ENCODE data around the gene CFAP46.
"Not testable (repeated sequence)": the region's sequence is repeated elsewhere in the genome, so short reads cannot be mapped to it uniquely, and the experiment has no call there.

CFAP46 gene

DNA sequence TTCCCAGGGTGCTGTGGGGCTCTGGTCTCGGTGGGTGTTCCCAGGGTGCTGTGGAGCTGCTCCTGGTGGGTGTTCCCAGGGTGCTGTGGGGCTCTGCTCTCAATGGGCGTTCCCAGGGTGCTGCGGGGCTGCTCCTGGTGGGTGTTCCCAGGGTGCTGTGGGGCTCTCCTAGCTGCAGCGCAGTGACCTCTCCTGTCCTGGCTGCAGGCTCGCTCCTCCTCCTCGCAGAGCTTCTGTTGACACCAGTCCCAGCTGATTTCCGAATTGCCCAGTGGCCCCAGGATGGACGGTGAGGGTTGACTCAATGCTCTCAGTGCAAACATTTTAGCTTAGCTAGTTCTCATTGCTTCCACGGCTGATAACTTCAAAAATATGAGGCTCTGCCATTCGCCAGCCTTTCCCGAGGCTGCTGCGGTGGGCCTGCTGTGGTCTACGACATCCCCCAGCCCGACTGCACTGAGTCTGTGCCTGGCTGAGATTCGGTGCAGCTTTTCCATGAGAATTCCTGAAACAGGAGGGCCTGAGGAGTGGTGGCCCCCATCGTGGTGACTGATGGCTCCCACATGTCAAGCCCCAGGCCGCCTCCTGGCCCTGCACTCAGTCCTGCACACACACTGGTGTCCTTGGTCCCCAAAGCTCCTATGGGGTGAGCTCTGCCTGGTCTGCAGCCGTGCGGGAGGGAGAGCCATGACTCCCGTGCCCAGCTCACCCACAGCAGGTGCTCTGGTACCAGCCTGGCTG is 98.1 kb downstream of the CFAP46 start:
- no peak overlapping the region for H3K27ac ChIP-seq (ENCODE audit: low read depth, low read length)
- H3K4me1 ChIP-seq (ENCODE audit: insufficient read depth, low read length): no peaks in the 10 kb centered on the region
- H3K4me3 ChIP-seq (ENCODE audit: low read depth in 1 of 2, low read length in 2 of 2): no peak overlapping the region
- no peaks in the 10 kb centered on the region for H3K36me3 ChIP-seq (ENCODE audit: insufficient read depth, low read length)
- H3K9me3 ChIP-seq (ENCODE audit: low read length): peaks cover 11% of the 10 kb centered on the region
- H3K27me3 ChIP-seq (ENCODE audit: control insufficient read depth in 1 of 2, insufficient read depth in 2 of 2, low read length in 2 of 2): peaks cover 0 to 18% of the 10 kb centered on the region in 2 donors
- no peak overlapping the region for H3K9ac ChIP-seq (ENCODE audit: low read length)

DNA sequence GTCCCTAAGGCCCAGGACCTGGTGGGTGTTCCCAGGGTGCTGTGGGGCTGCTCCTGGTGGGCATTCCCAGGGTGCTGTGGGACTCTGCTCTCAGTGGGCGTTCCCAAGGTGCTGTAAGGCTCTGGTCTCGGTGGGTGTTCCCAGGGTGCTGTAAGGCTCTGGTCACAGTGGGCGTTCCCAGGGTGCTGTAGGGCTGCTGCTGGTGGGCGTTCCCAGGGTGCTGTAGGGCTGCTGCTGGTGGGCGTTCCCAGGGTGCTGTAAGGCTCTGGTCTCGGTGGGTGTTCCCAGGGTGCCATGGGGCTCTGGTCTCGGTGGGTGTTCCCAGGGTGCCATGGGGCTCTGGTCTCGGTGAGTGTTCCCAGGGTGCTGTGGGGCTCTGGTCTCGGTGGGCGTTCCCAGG is 99.1 kb downstream of the CFAP46 start:
- H3K4me1 ChIP-seq (ENCODE audit: insufficient read depth, low read length); H3K9ac ChIP-seq (ENCODE audit: low read length): not testable (repeated sequence)
- peaks cover 0 to 15% of the 10 kb centered on the region in 2 donors for H3K27me3 ChIP-seq (ENCODE audit: control insufficient read depth in 1 of 2, insufficient read depth in 2 of 2, low read length in 2 of 2)

DNA sequence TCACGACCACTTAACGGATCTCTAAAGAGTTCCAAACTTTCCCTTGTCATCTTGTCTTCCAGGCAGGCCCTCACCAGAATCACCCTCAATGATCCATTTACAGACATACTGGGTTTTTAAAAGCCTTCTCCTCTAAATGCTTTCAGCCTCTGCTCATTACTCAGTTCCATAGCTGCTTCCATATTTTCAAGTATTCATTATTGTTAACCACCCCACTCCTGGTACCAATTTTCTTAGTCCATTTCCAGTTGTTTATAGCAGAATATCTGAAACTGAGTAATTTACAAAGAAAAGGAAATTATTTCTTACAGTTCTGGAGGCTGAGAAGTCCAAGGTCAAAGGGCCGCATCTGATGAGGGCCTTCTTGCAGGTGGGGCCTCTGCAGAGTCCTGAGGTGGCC is 100.0 kb downstream of the CFAP46 start:
- H3K27me3 ChIP-seq (ENCODE audit: control insufficient read depth in 1 of 2, insufficient read depth in 2 of 2, low read length in 2 of 2): peaks cover 0 to 13% of the 10 kb centered on the region in 2 donors

More for the DNA sequence above, 99.1 kb downstream of the CFAP46 start:
- peaks cover 11% of the 10 kb centered on the region for H3K9me3 ChIP-seq (ENCODE audit: low read length)
- H3K36me3 ChIP-seq (ENCODE audit: insufficient read depth, low read length); H3K27ac ChIP-seq (ENCODE audit: low read depth, low read length); H3K4me3 ChIP-seq (ENCODE audit: low read depth in 1 of 2, low read length in 2 of 2): not testable (repeated sequence)

DNA sequence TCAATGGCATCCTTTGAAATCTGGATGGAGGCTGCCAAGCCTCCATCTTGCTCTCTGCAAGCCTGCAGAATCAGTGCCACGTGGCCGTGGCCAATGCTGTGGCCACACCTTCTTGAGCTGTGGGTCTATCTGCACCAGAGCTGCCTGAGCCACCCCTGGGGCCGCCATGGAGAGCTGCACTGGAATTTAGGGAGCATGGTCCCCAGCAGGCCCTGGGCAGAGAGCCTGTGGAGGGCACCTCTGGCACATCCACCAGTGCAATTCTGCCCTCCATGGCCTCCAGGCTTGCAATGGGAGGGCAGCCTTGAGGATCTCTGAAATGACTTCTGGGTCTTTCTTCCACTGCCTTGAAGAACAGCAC is 100.8 kb downstream of the CFAP46 start:
- Histone ChIP-seq H3K9me3 (ENCODE audit: low read length) (peaks cover 11% of the 10 kb centered on the region), H3K4me1 (ENCODE audit: insufficient read depth, low read length) (peaks cover 3% of the 10 kb centered on the region), H3K27me3 (ENCODE audit: control insufficient read depth in 1 of 2, insufficient read depth in 2 of 2, low read length in 2 of 2) (peaks cover 0 to 12% of the 10 kb centered on the region in 2 donors), H3K9ac (ENCODE audit: low read length) (no peak overlapping the region), H3K27ac (ENCODE audit: low read depth, low read length) (no peak overlapping the region), H3K4me3 (ENCODE audit: low read depth in 1 of 2, low read length in 2 of 2) (no peak overlapping the region), H3K36me3 (ENCODE audit: insufficient read depth, low read length) (no peaks in the 10 kb centered on the region)

More for the DNA sequence above, 100.0 kb downstream of the CFAP46 start:
- H3K9ac ChIP-seq (ENCODE audit: low read length): no peak overlapping the region
- H3K9me3 ChIP-seq (ENCODE audit: low read length): peaks cover 11% of the 10 kb centered on the region
- no peaks in the 10 kb centered on the region for H3K4me1 ChIP-seq (ENCODE audit: insufficient read depth, low read length)
- no peaks in the 10 kb centered on the region for H3K36me3 ChIP-seq (ENCODE audit: insufficient read depth, low read length)
- H3K4me3 ChIP-seq (ENCODE audit: low read depth in 1 of 2, low read length in 2 of 2): no peak overlapping the region
- no peak overlapping the region for H3K27ac ChIP-seq (ENCODE audit: low read depth, low read length)

DNA sequence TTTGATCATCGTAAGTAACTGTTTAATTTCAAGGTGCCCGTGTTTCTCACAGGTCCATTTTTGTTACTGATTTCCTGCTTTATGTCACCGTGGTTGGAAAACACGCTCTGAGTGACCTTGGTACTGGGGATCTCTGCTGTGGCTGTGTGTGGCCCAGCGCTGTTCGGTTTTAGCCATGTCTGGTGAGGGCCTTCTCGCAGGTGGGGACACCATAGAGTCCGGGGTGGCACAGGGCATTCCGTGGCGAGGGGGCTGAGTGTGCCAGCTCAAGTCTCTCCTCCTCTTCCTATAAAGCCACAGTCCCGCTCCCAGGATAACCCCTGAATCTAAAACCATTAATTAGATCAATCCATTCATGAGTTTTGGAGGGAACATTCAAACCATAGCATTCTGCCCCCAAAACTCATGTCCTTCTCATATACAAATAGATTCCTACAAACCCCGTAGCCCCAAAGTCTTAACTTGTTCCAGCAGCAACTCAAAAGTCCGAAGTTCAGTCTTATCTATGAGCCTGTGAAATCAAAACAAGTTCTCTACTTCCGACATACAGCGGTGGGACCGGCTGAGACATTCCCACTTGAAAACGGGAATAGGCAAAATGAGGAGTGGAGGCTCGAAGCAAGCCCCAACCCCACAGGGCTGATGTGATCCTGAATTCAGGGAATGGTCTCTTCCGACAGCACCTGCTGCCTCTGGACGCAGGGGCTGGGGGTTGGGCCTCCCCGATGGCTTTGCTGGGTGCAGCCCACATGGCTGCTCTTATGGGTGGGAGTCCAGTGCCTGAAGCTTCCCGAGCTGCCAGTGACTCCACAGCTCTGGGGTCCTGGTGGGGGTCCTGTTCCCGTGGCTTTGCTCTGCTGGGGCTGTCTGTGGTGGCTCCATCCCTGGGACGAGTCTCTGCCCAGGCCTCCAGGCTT is 101.4 kb downstream of the CFAP46 start:
- H3K27ac ChIP-seq (ENCODE audit: low read depth, low read length): no peak overlapping the region
- peaks cover 0 to 19% of the 10 kb centered on the region in 2 donors for H3K27me3 ChIP-seq (ENCODE audit: control insufficient read depth in 1 of 2, insufficient read depth in 2 of 2, low read length in 2 of 2)
- H3K4me3 ChIP-seq (ENCODE audit: low read depth in 1 of 2, low read length in 2 of 2): no peak overlapping the region

DNA sequence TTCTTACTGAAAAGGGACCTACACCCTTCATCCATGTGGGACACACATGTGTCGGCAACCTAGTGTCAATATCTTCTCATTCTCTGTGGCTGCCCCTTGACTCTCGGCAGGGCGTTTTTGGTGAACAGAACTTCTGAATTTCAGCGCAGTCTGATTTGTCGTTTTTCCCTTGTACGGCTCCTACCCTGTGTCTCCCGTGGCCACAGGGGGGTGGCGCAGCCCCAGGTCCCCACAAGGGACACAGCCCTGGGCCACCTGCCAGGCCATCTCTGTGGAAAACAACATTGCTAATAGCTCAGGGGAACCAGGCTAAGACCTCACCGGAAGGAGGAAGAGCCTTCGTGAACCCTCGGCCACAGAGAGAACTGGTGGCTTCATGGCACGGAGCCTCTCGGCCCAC is 103.3 kb downstream of the CFAP46 start:
- H3K9ac ChIP-seq (ENCODE audit: low read length): no peak overlapping the region

More for the DNA sequence above, 101.4 kb downstream of the CFAP46 start:
- Histone ChIP-seq H3K9ac (ENCODE audit: low read length) (no peak overlapping the region), H3K4me1 (ENCODE audit: insufficient read depth, low read length) (peaks cover 3% of the 10 kb centered on the region), H3K9me3 (ENCODE audit: low read length) (peaks cover 11% of the 10 kb centered on the region), H3K36me3 (ENCODE audit: insufficient read depth, low read length) (no peaks in the 10 kb centered on the region)

DNA sequence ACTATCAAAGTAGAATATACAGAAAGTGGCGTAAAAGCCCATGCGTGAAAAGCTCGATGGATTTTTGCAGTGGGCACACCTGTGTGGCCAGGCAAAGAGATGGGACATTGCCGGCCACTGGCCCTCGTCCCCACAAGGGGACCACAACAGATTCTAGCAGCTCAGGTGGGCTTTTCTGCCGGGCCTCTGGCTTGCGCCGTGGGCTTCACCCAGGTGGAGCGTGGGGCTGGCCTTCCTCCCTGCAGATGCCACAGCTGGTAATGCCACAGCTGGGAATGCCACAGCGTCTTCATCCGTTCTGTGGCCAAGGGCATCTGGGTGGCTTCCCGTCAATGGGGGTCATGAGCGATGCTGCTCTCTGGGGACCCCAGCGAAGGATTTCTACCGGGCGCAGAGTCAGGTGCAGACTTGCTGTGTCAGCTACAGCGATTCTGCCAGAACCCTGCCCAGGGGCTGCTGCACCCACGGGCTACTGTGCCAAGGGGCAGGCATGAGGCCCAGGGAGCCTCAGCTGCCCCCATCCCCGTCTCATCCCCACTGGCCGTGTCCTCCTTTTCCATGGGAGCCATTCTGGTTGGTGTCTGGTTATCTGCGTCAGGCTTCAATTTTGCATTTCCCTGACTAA is 103.9 kb downstream of the CFAP46 start:
- Histone ChIP-seq H3K4me1 (ENCODE audit: insufficient read depth, low read length) (peaks cover 3% of the 10 kb centered on the region), H3K9me3 (ENCODE audit: low read length) (peaks cover 11% of the 10 kb centered on the region), H3K9ac (ENCODE audit: low read length) (no peak overlapping the region), H3K27ac (ENCODE audit: low read depth, low read length) (no peak overlapping the region), H3K36me3 (ENCODE audit: insufficient read depth, low read length) (no peaks in the 10 kb centered on the region), H3K27me3 (ENCODE audit: control insufficient read depth in 1 of 2, insufficient read depth in 2 of 2, low read length in 2 of 2) (peaks cover 0 to 35% of the 10 kb centered on the region in 2 donors), H3K4me3 (ENCODE audit: low read depth in 1 of 2, low read length in 2 of 2) (no peak overlapping the region)

More for the DNA sequence above, 103.3 kb downstream of the CFAP46 start:
- Histone ChIP-seq H3K4me1 (ENCODE audit: insufficient read depth, low read length) (peaks cover 3% of the 10 kb centered on the region), H3K9me3 (ENCODE audit: low read length) (peaks cover 11% of the 10 kb centered on the region), H3K4me3 (ENCODE audit: low read depth in 1 of 2, low read length in 2 of 2) (no peak overlapping the region), H3K27me3 (ENCODE audit: control insufficient read depth in 1 of 2, insufficient read depth in 2 of 2, low read length in 2 of 2) (peaks cover 0 to 29% of the 10 kb centered on the region in 2 donors), H3K27ac (ENCODE audit: low read depth, low read length) (no peak overlapping the region), H3K36me3 (ENCODE audit: insufficient read depth, low read length) (no peaks in the 10 kb centered on the region)

DNA sequence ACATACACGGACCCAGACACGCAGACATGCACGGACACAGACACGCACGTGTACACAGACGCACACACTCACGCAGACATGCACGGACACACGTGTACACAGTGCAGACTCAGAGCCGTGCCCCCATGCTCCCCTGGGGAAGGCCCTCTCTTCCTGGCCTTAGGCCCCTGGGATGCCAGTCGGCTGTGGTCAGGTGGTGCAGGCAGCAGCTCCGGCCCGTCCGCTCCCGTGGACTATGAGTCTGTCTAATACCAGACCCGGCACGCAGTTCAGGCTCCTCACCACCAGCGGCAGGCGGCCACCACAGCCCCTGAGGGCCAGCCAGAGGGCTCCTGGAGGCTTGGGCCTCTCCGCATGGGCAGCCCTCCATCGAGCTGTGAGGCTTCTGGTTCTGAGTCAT is 104.5 kb downstream of the CFAP46 start:
- H3K27ac ChIP-seq (ENCODE audit: low read depth, low read length): no peak overlapping the region
- peaks cover 3% of the 10 kb centered on the region for H3K4me1 ChIP-seq (ENCODE audit: insufficient read depth, low read length)
- H3K9ac ChIP-seq (ENCODE audit: low read length): no peak overlapping the region
- H3K4me3 ChIP-seq (ENCODE audit: low read depth in 1 of 2, low read length in 2 of 2): no peak overlapping the region
- peaks cover 0 to 35% of the 10 kb centered on the region in 2 donors for H3K27me3 ChIP-seq (ENCODE audit: control insufficient read depth in 1 of 2, insufficient read depth in 2 of 2, low read length in 2 of 2)
- H3K36me3 ChIP-seq (ENCODE audit: insufficient read depth, low read length): no peaks in the 10 kb centered on the region
- H3K9me3 ChIP-seq (ENCODE audit: low read length): peaks cover 11% of the 10 kb centered on the region

DNA sequence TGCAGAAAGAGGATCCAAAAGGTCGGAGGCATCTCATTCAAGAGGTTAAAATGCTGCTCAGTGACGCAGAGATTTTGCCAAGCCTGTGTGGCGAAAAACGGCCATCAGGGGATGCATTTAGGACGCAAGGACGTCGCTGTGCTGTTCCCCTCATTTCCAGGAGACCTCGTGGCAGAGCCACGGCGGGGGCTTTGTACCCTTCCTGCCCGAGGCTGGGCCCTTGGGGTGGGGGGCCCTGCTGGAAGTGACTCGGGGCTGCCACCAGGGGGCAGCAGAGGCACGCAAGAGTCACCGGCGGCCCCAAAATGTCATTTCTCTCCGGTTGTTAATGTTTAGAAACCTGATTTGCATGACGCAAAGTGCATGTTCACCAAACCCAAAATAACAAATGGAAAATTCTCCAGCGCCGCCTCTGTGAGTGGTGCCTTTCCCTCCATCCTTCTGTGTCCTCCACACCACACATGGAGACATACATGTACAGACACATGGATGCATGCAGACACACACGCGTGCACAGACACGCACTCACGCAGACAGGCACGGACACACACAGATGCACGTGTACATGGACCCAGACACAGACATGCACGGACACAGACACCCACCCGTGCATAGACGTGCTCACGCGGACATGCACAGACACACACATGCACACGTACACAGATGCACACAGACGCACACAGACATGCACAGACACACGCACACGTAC is 105.4 kb downstream of the CFAP46 start:
- peaks cover 0 to 40% of the 10 kb centered on the region in 2 donors for H3K27me3 ChIP-seq (ENCODE audit: control insufficient read depth in 1 of 2, insufficient read depth in 2 of 2, low read length in 2 of 2)
- no peak overlapping the region for H3K9ac ChIP-seq (ENCODE audit: low read length)
- no peak overlapping the region for H3K4me3 ChIP-seq (ENCODE audit: low read depth in 1 of 2, low read length in 2 of 2)
- H3K4me1 ChIP-seq (ENCODE audit: insufficient read depth, low read length): peaks cover 3% of the 10 kb centered on the region
- H3K27ac ChIP-seq (ENCODE audit: low read depth, low read length): no peak overlapping the region
- peaks cover 3% of the 10 kb centered on the region for H3K9me3 ChIP-seq (ENCODE audit: low read length)
- no peaks in the 10 kb centered on the region for H3K36me3 ChIP-seq (ENCODE audit: insufficient read depth, low read length)

DNA sequence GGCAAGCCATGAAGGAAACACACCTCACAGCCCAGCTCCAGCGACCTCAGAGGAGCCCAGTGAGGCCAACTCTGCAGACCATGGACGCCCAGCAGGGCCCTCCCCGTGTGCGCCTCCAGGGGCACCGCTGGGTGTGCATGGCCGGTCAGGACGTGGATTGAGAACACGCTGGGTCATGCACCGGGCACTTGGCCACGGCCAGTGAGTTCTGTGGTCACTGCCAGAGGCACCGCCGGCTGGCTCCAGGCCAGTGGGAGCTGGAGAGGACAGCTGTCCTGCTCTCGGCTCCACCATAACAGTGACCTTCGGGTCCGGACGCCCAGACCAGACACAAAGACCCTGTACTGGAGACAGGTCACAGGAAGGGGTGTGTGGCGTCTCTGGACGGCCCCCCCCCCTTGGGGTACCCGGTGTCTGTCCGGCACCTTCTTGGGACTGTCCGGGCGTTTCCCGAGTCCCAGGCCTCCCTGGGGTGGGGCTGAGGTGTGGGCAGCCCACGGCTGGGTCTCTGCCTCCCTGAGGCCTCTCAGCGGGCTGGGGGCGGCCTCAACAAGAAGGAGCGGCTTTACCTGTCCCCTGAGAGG is 106.0 kb downstream of the CFAP46 start:
- no peak overlapping the region for H3K27ac ChIP-seq (ENCODE audit: low read depth, low read length)
- H3K27me3 ChIP-seq (ENCODE audit: control insufficient read depth in 1 of 2, insufficient read depth in 2 of 2, low read length in 2 of 2): peaks cover 0 to 40% of the 10 kb centered on the region in 2 donors
- H3K9ac ChIP-seq (ENCODE audit: low read length): no peak overlapping the region
- H3K36me3 ChIP-seq (ENCODE audit: insufficient read depth, low read length): no peaks in the 10 kb centered on the region
- H3K4me3 ChIP-seq (ENCODE audit: low read depth in 1 of 2, low read length in 2 of 2): no peak overlapping the region
- H3K9me3 ChIP-seq (ENCODE audit: low read length): no peaks in the 10 kb centered on the region
- peaks cover 3% of the 10 kb centered on the region for H3K4me1 ChIP-seq (ENCODE audit: insufficient read depth, low read length)
